Endothelial cell (in vitro differentiated cells): Measurements from ENCODE around the gene PIKFYVE. TPM values are rescaled to one million over a fixed set of nuclear protein-coding genes. Genes with fewer than 3 reads are reported as not detected.

Experiments
- DNase-seq: peaks from one replicate; pipeline ENCODE4 v3.0.0; 2021; ENCODE audit warnings: low spot score
- H3K27ac Mint-ChIP-seq: one replicate; pipeline ENCODE4 v1.8.0; 2021; ENCODE audit warnings: mixed read lengths, inconsistent platforms; ENCODE audit not compliant: unreplicated experiment
- H3K27me3 Mint-ChIP-seq: one replicate; pipeline ENCODE4 v1.8.0; 2021; ENCODE audit warnings: mild to moderate bottlenecking, moderate library complexity, mixed read lengths, inconsistent platforms; ENCODE audit not compliant: unreplicated experiment
- H3K36me3 Mint-ChIP-seq: one replicate; pipeline ENCODE4 v1.8.0; 2021; ENCODE audit warnings: mild to moderate bottlenecking, low read depth, mixed read lengths, inconsistent platforms; ENCODE audit not compliant: unreplicated experiment
- H3K4me1 Mint-ChIP-seq: one replicate; pipeline ENCODE4 v1.8.0; 2021; ENCODE audit warnings: mild to moderate bottlenecking, mixed read lengths, inconsistent platforms; ENCODE audit not compliant: unreplicated experiment
- H3K4me3 Mint-ChIP-seq: one replicate; pipeline ENCODE4 v1.8.0; 2021; ENCODE audit warnings: mild to moderate bottlenecking, mixed read lengths, inconsistent platforms; ENCODE audit not compliant: unreplicated experiment
- H3K9me3 Mint-ChIP-seq: one replicate; pipeline ENCODE4 v1.8.0; 2021; ENCODE audit warnings: mixed read lengths, inconsistent platforms; ENCODE audit not compliant: unreplicated experiment
- CTCF ChIP-seq: fragments of 200-600 bp; sonication (generic); IDR thresholded peaks from one replicate; pipeline ENCODE4 v1.5.0; 2021; ENCODE audit warnings: antibody characterized with exemption; ENCODE audit not compliant: unreplicated experiment
- total RNA-seq: library from RNA; stranded (reverse); fragmentation: NEBNext Ultra II Directional; extraction: Animal tissue kit (Norgen Biotek cat#: 25700); gene quantifications from one replicate; pipeline ENCODE4 v1.2.1, GENCODE V29; 2021; ENCODE audit not compliant: unreplicated experiment

The PIKFYVE gene
- total RNA-seq, 1 donor from 2014 or later, result 52.7 TPM

- Mint-ChIP-seq H3K4me1 (no peaks in the 10 kb centered on the region), H3K27ac (no peak overlapping the region), H3K9me3 (no peaks in the 10 kb centered on the region), H3K27me3 (no peaks in the 10 kb centered on the region), H3K36me3 (peaks cover 27% of the 10 kb centered on the region), H3K4me3 (no peak overlapping the region)
- DNase-seq, result no peak
- no peak for TF ChIP-seq CTCF
Measured at GRCh38 chr2:208306291-208306690, 40.2 kb downstream of the PIKFYVE start.

GRCh38 chr2:208311321-208311720 lies 45.3 kb downstream of the PIKFYVE start:
- no peak for DNase-seq
- Mint-ChIP-seq H3K9me3 (no peaks in the 10 kb centered on the region), H3K27ac (no peak overlapping the region), H3K36me3 (peaks cover 17% of the 10 kb centered on the region), H3K27me3 (no peaks in the 10 kb centered on the region), H3K4me3 (no peak overlapping the region), H3K4me1 (peaks cover 8% of the 10 kb centered on the region)
- TF ChIP-seq CTCF, result no peak

- no peak overlapping the region for H3K27ac Mint-ChIP-seq
- TF ChIP-seq CTCF, result no peak
- no peak for DNase-seq
- H3K9me3 Mint-ChIP-seq, result no peaks in the 10 kb centered on the region
- H3K27me3 Mint-ChIP-seq, result no peaks in the 10 kb centered on the region
- peaks cover 19% of the 10 kb centered on the region for H3K36me3 Mint-ChIP-seq
- H3K4me1 Mint-ChIP-seq, result peaks cover 8% of the 10 kb centered on the region
- H3K4me3 Mint-ChIP-seq, result no peak overlapping the region
Measured at GRCh38 chr2:208311954-208312353, 45.9 kb downstream of the PIKFYVE start.

GRCh38 chr2:208315081-208315788 lies 49.2 kb downstream of the PIKFYVE start:
- TF ChIP-seq CTCF, result no peak
- DNase-seq, result no peak
- Mint-ChIP-seq H3K4me1 (peaks cover 20% of the 10 kb centered on the region), H3K9me3 (no peaks in the 10 kb centered on the region), H3K4me3 (peak overlapping the region; percentile 3), H3K36me3 (peaks cover 29% of the 10 kb centered on the region), H3K27ac (peak overlapping the region; percentile 84), H3K27me3 (peaks cover 3% of the 10 kb centered on the region)

GRCh38 chr2:208318127-208318526 lies 52.1 kb downstream of the PIKFYVE start:
- H3K4me1 Mint-ChIP-seq, result peaks cover 20% of the 10 kb centered on the region
- no peak for TF ChIP-seq CTCF
- H3K9me3 Mint-ChIP-seq, result no peaks in the 10 kb centered on the region
- H3K36me3 Mint-ChIP-seq, result peaks cover 36% of the 10 kb centered on the region
- H3K4me3 Mint-ChIP-seq, result peak overlapping the region; percentile 75
- peak overlapping the region; percentile 15 for H3K27ac Mint-ChIP-seq
- H3K27me3 Mint-ChIP-seq, result peaks cover 3% of the 10 kb centered on the region
- DNase-seq, result no peak
